HG03469 (cell line): ENCODE data around the gene WDR82.

ENCODE experiments used
- ATAC-seq: cut with Tn5 transposase; IDR thresholded peaks from one replicate; pipeline ENCODE4 v1.9.1; 2021; ENCODE audit warnings: mild to moderate bottlenecking, moderate library complexity, moderate number of reproducible peaks; ENCODE audit not compliant: unreplicated experiment

The WDR82 gene

GRCh38 chr3:52240886-52241370 is 37.5 kb downstream of the WDR82 start:
- no peak for ATAC-seq

DNA sequence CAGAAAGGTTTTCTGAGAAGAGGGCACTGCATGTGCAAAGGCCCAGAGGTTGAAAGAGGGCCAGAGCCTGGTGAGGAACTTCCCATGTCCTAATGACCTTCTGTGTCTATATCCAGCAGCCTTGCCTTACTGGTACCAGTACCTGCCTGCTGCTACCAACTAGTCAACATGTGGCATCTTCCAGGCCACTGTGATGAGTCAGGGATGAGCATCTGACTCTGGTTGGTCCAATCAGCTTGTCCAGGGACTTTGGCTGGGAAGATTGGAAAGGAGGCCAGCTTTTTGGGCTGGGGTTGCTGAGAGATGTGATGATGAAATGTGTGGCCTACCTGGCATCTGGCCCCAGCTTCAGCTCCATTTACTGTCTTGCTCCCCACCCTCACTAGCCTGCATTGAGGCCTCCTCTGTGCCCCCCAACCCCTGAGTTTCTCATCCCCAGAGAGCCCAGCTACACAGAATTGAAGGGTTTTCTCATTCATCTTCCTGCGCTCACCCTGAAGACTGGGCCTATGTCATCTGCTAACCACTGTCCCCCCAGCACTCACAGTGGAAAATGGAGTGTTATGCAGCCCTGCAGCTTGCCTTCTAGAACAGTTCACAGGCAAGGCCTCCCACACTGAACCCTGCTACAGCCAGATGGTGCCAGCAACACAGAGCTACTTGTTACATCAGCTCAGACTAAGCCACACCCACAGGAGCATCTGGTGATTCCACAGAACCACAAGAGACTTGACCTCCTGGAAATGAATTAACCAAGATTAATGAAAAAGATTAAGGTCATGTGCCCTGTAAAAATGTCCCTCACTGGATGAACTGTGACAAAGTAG is 38.2 kb downstream of the WDR82 start:
- no peak for ATAC-seq

- ATAC-seq, result peak; percentile 47
Observed at GRCh38 chr3:52238761-52239701, 39.4 kb downstream of the WDR82 start, which contains the start of gene TWF2. Gene TWF2, minus strand, starts transcription at chr3:52239158. Its CDS starts 142 bp downstream, at chr3:52239016.

DNA sequence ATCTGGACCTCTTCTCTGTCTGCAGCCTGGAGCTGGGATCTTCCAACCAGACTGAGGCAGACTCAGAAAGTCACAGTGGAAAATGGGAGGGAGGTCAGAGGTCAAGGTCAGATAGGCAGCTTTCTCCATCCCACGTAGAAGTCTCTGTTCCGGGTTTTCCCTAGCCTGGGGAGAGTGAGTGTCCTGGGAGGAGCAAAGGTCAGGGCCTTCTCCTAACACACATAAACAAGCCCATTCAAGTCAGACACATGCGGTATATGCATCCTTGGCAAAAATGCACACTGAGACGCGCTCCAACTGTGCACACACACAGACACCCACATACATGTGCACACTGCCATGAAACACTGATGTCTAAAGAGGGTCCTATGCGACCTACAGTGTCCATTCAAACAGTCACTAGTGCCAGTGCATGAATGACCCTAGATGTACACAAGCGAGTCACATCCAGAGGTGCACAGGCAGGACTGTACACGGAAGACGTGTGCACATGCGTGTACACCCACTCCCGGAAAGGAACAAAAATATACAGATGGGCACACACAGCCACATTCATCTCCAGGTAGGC is 40.2 kb downstream of the WDR82 start:
- ATAC-seq, result no peak

DNA sequence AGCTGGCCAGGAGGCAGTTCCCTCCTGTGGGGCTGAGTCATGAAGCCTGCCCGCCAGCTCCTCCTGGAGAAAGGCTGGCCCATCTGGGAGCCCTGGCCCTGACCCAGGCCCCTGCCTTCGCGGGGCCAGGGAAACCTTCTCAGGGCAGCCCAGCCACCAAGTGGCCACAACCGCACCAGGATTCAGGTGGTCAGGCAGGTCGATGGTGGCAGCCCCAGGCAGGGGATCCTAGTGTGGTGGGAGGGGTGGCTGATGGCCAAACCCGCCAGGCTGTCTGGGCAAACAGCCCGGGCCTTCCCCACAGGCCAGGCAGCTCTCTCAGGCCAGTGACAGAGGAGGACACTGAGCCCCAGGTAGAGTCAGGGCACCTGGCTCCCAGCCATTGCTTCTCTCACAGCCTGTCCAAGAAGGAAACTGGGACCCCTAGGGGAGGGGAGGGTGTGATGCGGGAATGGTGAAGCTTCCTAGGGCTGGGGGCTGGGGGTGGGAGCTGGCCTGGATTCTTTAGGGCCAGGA is 40.7 kb downstream of the WDR82 start:
- no peak for ATAC-seq

- ATAC-seq, result no peak
Observed at GRCh38 chr3:52237006-52237656, 41.3 kb downstream of the WDR82 start.

DNA sequence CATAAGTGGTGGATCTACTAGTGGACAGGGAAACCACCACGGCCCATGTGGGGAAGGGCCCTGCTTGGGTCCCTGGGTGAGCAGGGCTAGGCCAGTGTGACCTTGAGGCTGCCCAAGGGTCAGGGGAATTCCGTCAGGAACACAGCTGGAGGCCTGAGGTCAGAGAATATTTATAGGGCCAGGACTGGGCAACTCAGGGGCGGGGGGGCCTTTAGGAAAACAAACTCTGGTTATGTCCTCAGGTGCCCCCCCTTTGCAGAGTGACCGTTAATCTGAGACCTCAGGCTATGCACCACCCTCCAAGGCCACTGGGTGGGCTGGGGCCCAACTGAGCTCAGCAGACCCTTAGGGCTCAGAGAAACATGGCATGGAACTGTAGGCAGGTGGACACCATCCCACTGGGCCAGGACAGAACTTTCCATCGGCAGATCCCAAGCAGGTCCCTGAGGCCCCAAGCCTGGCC is 42.0 kb downstream of the WDR82 start:
- ATAC-seq, result no peak

DNA sequence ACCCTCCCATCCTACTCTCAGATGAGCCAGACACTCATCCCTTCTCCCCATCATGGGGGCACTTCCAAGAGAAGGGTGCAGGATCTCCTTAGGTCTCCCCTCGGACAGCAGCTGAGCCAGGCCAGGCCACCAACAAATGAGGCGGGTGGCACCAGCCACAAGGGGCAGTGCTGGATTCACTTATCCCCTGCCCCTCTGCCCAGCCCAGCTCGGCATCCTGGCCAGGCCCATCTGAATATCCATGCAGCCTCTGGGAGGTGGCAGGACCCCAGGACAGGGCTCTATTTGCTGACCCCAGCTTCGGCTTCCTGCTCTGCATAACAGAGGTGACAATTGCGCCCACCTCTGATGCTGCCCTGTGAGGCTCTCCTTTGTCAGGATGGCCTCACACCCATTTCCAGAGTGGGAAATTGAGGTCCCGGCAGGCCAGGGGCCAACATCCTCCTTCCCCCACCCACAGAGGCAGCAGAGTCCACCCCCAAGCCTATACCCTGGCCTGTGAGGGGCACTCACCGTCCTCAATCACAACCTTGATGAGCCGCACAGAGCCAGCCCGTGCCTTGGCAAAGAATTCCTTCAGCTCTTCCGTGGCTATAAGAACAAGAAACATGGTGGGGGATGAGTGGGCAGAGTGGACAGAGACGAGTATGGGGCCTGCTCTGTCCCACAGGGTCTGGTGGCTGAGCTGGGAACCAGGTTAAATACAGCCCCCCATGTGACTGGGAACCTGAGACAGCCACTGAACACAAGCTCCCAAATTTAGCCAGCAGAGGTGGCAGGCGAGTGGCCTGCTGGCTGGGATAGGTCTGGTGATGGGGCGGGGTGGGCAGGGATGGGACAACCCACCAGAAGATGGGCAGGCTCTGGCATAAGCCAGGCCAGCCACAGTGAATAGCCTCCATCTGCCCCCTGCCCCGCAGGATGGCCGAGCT is 43.7 kb downstream of the WDR82 start:
- ATAC-seq, result no peak

DNA sequence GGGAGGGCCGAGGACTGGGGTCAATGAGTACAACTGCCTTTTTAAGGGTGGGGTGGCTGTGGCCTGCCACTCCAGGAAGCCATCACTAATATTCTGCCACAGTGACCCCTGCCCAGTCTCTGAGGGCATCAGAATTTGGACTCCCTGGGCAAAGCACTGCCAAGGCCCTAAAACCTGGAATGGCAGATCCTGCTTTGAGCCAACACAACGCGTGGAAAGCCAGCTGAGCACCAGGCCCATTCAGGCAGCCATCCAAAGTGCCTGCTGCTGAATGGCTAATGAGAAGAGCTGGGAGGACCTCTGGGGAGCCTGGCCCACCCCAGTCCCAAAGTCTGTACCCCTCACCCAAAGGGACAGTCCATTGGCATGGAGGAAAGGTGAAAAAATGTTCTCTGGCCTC is 44.5 kb downstream of the WDR82 start:
- ATAC-seq, result no peak

DNA sequence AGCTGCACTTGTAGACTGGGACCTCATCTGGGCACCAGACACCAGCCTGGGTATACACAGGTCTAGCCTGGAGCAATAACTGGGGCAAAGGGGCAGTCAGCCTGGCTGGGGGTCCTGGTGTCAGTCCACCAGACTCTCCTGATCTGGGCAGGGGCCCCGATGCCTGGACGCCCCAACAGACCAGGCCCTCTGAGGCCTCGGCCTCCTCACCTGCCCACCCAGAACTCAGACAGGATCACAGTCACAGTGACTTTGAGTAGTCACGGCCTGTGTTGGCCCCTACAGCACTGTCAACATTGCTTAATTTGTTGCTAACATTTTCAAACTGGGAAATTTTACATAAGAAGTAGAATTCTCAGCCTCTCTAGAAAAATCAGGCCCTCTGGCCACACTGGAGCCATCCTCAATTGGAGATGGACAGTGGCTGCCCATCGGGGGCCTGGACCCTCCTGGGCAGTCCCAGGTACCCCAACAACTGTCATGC is 45.3 kb downstream of the WDR82 start:
- no peak for ATAC-seq

- ATAC-seq, result no peak
Observed at GRCh38 chr3:52232279-52233107, 46.0 kb downstream of the WDR82 start.

DNA sequence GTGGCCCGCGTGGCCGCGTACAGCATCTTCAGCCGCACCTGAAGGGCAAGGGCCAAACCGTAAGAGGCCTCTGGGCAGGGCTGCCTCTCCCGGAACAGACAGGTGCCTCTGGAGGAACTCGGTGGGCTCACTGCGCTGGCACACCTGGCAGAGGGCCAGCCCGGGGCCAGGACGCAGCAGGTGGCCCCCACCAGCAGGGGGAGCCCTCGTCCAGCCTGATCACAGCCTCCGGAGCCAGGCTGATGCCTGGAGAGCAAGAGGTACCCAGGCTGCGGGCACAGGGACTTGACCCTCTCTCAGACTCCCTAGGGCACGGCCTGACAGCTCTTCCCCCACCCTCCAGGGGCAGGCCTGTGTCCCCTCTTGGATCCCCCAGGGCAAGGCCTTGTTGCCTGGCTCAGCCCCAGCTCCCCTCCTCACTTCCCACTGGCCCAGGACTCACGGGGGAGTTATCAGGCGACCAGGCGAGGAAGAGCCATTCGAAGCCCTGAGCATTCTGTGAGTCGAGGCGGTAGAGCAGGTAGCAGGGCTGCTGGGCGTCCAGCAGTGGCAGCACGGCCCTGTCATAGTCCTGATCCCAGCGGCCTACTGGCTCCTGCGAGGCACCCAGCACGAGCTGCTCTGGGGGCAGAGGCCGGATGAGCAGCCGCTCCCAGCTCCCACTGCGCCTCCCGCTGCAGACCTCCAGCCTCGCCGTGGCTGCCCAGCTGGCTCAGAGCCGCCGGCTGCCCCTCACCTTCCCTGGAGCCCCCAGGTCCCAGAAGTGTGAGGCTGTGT is 46.8 kb downstream of the WDR82 start:
- no peak for ATAC-seq

GRCh38 chr3:52230889-52231499 is 47.5 kb downstream of the WDR82 start:
- no peak for ATAC-seq

GRCh38 chr3:52230461-52230860 is 48.0 kb downstream of the WDR82 start:
- ATAC-seq, result no peak

DNA sequence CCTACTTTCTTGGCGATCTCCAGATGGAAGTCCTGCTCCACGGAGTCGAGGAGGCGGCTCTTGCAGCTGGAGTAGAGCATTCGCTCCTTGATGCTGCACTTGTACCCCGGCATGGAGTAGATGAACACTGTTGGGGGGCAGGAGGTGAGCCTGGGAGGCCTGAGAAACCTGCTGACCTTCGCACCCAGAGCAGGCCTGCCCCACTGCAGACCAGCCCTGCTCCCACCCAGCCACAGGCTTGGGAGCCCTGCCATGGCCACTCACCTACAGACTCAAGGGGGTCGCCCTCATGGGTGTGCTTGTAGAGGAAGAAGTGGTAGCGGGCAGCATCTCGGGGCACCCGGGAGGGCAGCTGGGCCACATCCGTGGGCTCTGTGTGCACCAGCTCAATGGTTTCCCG is 48.8 kb downstream of the WDR82 start:
- no peak for ATAC-seq

- no peak for ATAC-seq
Observed at GRCh38 chr3:52228751-52229291, 49.6 kb downstream of the WDR82 start.

- ATAC-seq, result no peak
Observed at GRCh38 chr3:52228266-52228665, 50.2 kb downstream of the WDR82 start.
